Right hindlimb (tissue), 1 donor: ENCODE results near the gene FARP1.
"Not testable (repeated sequence)": the region's sequence is repeated elsewhere in the genome, so short reads cannot be mapped to it uniquely, and the experiment has no call there.

ENCODE experiments used
- DNase-seq: peaks from one replicate; pipeline ENCODE4 v3.0.0-alpha.2; 2018

Gene FARP1

DNA sequence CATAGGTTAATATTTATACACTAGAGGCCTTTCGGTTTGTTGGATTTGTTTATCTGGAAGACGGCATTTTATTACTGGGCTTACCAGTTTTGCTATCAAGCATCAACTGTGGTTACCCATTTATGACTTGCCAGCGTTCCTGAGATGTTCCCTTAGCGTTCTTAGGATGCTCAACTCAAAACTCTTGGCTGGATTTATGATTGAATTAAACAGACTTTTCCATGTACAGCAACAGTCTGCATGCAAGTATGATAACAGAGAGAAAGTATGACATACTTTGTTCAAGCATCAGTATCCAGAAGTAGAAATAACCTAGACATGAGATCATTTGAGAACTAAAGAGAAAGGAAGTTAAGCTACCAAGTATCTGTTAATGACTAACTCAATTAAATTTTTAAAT lies 64.1 kb downstream of the FARP1 start:
- no peak for DNase-seq

DNA sequence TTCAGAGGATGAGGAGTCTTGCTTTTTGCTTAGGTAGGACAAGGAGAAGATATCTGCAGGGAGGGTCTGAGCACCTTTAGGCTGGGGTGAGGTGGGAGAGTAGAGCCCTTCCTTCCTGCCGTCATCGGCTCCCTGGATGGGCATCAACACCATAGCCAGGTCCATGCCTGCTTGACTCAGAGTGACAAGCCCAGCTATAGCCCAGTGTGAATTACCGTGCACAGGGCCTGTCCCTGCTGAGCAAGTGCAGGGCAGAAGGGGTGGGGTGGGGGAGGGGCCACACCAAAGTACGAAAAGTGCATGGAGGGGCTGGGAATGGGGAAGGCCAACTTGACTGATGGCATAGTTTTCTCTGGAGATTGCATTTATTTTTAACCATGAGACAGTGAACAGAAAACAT lies 64.5 kb downstream of the FARP1 start:
- no peak for DNase-seq

DNA sequence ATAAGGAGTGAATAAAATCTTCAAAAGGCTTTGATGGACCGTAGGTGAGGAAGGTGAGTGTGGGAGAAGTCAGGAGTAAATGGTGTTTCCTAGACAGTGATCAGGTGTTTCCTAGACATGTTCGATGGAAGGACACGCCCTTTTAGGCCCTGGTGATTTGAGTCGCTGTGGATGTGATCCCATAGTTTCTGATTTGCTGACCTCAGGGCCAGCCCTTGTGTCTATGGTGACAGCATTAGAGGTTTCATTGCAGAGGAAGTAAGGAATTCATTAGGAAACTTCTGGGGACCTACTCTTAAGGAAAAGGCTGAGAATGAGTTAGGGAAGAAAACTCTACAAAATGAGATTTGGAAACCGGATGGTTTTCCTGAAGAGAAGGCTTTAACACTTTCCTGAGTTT lies 65.7 kb downstream of the FARP1 start:
- no peak for DNase-seq

DNA sequence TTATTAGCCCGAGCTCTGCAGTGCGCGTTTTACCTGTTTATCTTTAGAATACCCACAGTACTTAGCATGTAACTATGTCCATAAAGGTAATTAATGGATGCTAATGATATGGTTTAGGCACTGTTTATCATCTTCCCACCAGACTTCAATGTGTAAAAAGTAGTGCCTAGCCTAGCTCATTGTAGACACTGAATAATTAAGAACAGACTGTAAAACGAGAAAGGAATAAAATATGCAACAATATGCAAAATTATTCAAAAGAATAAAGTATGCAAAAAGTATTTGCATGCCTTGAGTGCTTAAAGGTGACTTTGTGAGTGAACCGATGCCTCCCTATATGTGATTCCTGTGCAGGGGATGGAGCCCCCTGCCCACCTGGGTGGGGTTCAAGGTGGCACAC lies 69.9 kb downstream of the FARP1 start:
- DNase-seq, result no peak

DNA sequence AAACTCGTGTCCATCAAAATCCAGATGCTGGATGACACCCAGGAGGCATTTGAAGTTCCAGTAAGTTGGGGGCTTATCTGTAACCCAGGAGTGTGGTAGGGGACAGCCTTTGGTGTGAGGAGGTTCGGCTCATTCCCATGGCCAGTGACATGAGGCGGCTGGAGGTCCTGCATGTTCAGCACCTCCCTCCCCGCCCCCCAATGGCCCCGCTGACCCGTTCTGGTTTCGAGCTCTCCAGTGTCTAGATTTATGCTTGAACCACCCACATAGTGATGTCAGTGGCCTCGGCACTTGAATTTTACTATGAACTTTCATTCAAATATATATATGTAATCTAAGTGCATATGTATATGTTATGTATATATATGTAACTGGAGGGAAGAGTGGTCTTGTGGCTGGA lies 70.5 kb downstream of the FARP1 start:
- no peak for DNase-seq

DNA sequence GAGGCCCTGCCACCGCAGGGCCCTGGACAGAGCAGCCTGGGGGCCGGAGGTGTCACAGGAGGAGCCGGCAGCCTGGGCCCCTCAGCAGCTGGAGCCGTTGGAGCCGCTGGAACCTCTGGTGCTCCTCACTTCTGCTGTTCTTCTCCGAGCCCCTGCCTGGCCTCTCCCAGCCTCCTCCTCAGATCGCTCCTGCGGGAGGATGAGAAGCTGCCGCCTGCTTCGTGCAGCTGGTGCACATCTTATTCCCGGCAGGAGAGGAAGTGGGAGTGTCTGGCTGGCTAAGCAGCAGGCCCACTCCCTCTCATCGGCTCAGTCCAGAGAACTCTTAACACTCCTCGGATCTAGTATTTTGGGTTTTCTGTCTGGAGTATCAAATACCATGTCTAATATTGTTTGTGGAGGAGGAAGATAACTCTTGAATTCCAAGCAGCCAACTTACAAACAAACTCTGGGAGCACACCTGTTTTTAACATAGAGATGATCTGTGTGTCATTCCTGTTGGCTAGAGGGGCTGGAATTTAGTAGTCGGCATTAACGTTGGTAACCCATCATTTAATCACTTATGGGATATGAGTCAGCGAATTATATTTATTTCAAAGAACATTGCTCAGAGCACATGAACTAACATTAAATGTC lies 71.2 kb downstream of the FARP1 start:
- DNase-seq, result peak; percentile 84

DNA sequence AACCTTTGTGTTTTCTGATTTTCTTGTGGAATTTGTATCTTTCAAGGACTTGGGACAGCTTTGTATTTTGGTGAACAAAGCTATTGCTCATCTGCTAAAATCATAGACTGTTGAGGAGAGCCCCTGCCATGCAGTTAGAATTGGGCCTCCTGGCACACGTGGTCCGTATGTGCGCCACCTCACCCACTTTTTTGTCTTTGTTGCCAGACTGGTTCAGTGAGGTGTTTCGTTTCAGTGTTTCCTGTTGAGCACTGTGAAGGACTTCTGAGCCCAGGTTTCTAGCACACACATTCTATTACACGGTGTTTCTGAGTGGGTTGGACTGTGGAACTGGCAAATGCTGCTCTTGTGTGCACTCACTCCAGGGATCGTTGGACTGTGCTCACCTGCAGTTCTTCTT lies 71.8 kb downstream of the FARP1 start:
- no peak for DNase-seq

DNA sequence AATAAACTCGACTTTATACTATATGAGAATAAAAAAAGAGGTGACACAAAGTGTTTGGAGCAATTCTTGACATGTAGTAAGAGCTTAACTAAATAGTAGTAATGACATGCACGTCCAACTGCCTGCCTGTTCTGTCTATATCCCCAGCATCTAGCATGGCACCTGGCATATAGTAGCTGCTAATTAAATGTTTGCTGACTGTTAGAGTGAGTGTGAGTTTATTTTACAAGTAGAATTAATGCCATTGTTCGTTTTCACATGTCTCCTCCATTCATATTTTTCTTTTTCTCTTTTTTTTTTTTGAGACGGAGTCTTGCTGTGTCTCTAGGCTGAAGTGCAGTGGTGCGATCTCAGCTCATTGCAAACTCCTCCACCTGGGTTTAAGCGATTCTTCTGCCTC lies 72.6 kb downstream of the FARP1 start:
- DNase-seq, result no peak

DNA sequence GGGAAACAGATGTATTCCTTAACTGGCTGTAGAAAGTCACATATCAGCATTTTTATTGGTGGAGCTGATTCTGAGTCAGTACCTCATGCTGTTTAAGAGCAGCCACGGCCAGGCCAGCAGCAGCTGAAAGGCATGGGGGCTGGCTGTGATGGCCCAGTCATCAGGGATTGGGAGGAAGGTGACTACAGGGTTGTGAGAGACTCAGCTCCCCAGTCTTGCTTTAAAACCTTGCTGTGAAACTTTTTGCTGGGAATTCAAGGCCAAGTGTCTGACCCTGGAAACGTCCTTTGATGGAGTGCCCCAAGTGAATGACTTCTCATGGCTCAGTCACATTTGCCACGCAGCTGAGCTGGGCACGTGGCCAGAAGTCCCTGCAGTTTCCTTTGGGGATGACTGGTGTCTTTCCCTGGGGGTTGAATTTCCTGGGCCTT lies 73.3 kb downstream of the FARP1 start:
- peak; percentile 47 for DNase-seq

DNA sequence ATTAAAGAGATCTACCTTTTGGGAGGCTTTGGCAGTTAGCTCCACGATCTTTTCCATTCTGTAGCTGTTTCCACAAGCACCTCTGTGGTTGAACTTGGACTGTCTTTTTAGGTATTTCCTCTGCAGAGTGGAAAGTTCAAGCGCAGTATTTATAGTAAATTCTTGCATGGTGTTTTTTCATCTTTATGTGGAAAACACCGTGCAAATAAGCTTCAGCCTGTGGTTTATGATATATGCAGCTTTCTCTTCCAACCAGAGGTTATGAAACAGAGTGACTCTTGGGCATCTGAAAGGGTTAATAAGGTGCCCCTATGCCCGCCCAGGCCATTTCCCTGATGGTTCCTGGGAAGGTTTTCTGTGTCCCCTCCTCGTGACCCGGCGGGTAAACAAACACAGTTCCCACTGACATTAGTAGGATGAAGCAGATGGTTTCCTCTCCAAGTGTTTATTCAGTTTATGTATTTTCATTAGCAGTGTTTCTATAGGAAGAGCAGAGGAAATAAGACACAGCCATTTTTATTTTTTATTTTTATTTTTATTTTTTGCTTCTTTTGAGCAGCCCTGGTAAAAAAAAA lies 73.9 kb downstream of the FARP1 start:
- DNase-seq, result no peak

DNA sequence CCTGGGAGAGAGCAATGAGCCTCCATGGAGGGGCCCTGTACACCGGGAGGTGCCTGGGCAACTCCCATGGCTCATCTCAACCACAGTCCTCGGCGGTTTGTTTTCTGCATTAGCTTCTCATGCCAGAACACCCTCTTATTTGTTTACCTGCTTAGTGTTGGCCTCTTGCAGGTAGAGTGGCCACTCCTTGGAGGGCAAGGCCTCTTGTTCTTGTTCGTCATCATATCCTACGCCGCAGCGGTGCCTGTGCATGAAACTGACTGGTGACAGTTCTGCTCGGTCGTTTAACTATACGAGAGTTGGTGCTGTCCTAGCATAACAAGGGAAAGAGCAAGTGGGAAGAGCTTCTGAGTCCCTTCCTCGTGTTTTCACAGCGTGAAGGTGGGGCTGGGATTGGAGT lies 74.7 kb downstream of the FARP1 start:
- DNase-seq, result no peak

DNA sequence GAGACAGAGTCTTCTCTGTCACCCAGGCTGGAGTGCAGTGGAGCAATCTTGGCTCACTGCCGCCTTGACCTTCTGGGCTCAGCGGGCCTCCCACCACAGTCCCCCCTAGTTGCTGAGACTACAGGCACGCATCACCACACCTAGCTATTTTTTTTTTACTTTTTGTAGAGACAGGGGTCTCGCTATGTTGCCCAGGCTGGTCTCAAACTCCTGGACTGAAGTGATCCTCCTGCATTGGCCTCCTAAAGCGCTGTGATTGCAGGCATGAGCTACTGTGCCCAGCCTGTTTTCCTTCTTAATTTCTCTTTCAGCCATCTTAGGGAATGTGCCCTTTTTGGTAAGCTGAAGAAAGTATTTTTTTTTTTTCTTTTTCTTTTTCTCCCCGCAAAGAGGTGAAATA lies 76.8 kb downstream of the FARP1 start:
- no peak for DNase-seq

DNA sequence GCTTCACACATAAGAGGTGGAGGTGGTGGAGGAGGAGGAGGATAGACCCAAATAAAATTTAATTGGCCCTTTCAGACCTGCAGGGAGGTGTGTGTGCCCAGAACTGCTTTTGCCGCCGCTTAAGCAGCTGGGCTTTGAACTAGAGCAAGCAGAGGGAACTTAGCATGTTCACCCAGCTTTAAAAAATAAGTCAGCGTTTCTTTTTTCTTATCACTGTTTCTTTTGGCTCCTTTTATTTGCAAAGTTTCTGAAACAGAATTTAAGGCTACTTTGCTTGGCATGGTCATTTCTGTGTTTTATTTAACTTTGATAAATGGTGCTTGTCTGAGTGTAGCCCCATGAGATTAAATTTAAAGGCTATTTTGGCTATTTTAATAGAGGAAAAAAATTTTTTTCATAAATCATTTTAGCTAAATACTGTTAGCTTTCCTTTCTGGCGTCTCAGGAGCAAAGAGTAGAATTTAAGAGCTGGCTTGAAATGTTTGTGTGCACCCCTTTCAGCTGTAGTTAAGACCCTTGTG lies 77.4 kb downstream of the FARP1 start:
- no peak for DNase-seq

DNA sequence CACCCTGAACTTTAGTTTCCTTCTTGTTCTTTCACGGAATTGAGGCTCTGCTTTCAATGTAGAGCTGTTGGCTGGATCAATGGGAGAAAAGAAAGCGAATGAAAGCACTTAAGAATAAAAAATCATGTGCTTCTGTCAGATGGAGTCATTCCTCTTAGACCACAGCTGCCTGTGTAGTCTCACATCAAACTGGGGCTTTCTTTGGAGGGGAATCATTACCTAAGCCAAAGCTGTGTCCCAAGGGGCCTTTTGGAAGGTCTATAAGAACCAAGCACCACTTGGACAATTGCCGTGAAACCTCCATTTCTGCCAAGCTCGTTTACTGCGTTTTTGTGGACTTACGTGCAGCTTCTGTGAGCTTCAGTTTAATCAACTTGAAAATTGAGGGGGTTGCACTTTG lies 78.3 kb downstream of the FARP1 start:
- peak; percentile 72 for DNase-seq

DNA sequence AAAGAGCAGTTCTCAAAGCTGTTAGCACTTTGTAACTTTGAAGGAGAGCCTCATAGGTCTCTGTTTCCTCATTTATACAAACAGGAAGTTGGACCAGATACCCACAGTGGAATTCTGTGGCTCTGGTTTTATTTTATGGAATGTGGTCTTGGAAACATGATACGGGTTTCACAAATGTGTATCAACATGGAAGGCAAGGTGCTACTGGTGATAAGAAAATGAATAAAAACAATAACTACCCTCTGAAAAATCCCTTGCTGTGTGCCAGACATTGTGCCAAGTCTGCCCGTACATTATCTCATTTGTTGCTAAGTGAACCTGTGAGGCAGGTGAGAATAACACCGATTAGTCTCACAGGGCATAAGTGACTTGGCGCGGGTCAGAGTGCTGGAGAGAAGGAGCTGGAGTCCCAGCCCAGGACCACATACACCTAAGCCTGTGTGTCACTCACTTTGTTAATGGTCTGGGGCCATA lies 79.2 kb downstream of the FARP1 start:
- DNase-seq, result no peak

DNA sequence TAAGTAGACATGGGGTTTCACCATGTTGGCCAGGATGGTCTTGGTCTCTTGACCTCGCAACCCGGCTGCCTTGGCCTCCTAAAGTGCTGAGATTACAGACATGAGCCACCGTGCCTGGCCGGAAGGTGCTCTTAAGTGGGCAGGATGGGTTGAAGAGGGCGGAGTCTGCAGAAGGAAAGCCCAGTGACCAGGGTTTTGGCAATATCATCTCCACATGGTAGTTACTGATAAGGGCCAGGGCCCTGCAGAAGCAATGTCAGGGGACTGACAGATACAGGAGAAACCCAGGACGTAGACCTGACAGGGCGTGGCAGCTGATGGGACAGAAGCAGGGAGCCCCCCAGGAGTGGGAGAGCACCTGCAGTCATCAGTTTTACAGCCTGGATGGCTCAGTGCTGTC lies 79.9 kb downstream of the FARP1 start:
- DNase-seq, result no peak

DNA sequence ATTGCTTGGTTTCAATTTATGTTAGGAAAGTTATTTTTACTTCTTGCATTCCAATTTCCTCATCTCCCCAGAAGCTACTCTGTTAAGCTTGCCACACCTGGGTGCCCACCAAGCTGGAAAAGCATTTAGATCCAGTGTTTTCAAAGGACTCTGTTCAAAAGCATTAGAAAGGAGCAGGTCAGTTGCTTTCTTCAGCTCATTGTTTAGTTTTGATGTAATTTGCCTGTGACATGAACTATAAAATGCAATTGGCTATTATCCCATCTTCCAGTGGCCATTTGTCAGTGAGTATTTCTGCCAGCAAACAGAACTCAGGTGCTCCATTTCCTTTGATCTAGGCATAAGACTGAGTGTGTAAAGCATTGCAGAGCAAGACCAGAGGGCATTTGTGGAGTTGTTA lies 80.8 kb downstream of the FARP1 start:
- DNase-seq, result no peak

DNA sequence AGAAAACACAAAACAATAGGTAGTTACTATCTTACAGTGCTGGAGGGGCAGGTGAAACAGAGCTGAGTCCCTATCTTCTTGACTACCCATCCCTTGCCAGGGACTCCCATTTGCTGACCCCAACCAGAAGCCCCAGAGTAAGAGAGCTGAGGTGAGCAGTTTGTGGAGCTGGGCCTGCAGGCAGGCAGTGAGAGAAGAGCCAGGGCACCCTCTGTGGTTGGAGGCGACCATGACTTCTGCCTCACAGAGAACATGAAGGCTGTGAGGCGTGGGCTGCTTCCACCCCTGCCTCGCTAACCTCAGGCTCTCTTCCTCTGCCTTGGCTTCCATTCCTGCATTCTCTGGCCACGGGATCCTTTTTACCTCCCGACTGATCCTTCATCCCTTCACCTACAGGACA lies 81.7 kb downstream of the FARP1 start:
- DNase-seq, result no peak

DNA sequence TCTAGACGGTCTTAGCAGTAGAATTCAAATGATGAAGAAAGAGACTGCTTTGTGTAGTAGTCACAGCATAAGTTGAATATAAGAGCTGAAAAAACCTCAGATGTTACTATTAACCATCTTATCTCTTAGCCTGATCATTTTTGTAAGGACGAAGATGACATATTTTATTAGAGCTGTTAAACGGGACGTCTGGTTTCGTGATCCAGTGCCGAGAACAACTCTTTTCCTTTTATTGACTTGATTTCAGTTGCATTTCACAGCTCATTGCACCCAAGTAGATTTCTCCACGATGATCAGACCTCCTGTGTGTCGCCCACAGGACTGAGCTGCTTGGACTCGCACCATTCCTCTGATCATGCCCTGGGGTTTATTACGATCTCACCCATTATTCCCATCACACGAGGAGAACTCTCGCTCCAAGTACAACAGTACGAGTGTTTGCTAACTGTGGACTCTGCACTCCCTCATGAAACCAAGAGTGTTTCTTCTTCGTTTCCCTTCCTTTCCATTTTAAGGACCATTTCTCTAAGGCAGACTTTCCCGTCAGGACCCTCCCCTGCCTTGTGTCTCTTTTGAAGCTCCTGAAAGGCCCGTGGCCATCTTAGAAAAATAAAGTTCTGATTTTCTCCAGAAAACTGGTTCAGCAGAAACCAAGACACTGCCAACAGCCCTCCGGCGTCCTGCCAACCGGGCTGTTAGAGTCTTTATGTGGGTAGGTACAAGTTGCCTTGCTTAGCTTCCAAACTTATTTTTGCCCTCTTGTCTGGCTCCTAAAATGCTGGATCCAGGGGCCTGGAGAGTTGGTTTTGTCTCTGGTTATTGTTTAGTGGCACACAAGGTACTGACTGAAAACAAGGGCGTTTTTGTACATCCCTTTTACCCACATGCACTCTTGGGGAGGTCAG lies 82.4 kb downstream of the FARP1 start:
- DNase-seq, result no peak

DNA sequence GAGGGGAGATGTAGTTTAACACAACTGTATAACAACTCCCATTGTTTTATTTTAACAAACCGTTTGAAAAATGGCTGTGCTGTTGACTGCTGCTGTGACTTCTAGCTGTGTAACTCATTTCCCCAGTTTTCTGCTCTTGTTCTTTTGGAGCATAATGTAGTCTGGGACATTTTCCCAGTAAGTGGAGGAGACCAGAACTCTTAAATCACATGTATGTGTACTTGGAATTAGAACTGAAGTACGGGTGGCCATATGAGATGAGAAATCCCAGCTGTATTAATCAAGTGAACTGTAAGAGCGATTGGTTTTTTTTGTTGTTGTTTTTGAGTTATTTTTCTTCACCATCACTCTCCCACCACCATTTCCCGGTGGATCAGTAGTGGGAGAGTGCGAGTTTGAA lies 83.6 kb downstream of the FARP1 start:
- no peak for DNase-seq

DNA sequence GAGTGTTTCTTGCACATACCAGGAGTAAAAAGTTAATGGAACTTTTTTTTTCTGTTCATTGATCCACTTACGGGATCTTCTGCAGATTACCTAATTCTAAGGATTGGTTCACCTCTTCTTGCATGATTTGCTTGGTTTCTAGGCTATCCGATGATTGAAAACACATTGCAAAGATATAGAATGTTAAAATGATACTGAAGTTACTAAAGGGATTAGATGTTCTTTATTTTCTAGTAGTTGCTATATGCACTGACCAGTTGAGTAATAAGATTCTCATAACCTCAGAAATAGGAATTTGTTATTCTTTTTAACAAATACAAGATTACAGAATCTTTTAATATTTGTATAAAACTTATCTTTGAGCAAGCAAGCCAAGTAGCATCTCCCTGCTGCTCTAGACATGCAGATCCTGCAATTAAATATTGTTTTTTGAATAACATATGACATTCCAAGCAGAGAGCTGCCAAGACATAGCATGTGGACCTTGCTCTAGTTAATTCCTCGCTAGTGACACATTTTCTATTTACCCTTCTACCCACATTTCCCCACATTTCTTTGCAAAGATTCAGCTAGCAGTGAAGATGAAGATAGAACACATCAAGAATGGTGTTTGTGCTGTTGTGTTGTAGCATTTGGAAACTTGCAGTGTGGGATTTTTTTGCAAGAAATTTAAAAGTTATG lies 85.9 kb downstream of the FARP1 start:
- no peak for DNase-seq

DNA sequence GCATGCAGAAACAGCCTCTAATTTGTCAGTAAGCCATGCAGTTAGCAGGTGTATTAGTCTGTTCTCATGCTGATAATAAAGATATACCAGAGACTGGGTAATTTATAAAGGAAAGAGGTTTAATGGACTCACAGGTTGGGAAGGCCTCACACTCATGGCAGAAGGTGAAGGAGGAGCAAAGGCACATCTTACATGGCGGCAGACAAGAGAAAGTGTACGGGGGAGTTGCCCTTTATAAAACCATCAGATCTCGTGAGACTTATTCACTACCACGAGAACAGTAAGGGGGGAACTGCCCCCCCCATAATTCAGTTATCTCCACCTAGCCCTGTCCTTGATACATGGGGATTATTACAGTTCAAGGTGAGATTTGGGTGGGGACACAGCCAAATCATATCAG lies 87.9 kb downstream of the FARP1 start:
- not testable (repeated sequence) for DNase-seq

DNA sequence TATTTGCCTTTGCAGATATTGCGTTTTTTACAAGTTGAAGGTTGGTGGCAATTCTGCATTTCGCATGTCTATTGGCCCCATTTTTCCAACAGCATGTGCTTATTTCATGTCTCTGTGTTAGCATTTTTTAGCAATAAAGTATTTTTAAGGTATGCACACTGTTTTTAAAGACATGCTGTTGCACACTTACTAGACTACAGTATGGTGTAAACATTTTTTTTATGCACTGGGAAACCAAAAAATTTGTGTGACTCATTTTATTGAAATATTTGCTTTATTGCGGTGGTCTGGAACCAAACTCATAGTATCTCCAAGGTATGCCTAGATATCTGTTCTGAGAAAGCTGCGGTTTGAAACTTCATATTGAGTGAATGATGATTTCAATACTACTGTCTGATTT lies 89.6 kb downstream of the FARP1 start:
- DNase-seq, result no peak
